Midbrain (tissue), 1 donor: ENCODE results near the gene TLCD2.
A peak's percentile ranks its signal among the peaks of the same experiment; 100 is the strongest.
"Not testable (repeated sequence)": the region's sequence is repeated elsewhere in the genome, so short reads cannot be mapped to it uniquely, and the experiment has no call there.

ENCODE experiments used
- DNase-seq: peaks from one replicate; lab custom pipeline; 2025; lab: John Stamatoyannopoulos, UW

TLCD2 gene

GRCh38 chr17:1735834-1736347 lies 25.7 kb upstream of the TLCD2 start:
- no peak for DNase-seq

GRCh38 chr17:1735418-1735817 lies 25.2 kb upstream of the TLCD2 start:
- no peak for DNase-seq

GRCh38 chr17:1733759-1734158 lies 23.6 kb upstream of the TLCD2 start:
- DNase-seq: no peak

- DNase-seq: no peak
Measured at GRCh38 chr17:1732833-1733321, 22.7 kb upstream of the TLCD2 start.

GRCh38 chr17:1732241-1732832 lies 22.2 kb upstream of the TLCD2 start:
- no peak for DNase-seq

- no peak for DNase-seq
Measured at GRCh38 chr17:1731194-1731506, 21.0 kb upstream of the TLCD2 start.

- no peak for DNase-seq
Measured at GRCh38 chr17:1730326-1731193, 20.4 kb upstream of the TLCD2 start.

- no peak for DNase-seq
Measured at GRCh38 chr17:1729966-1730325, 19.8 kb upstream of the TLCD2 start.

- DNase-seq: no peak
Measured at GRCh38 chr17:1727876-1728630, 17.9 kb upstream of the TLCD2 start.

GRCh38 chr17:1727258-1727789 lies 17.1 kb upstream of the TLCD2 start:
- no peak for DNase-seq

- DNase-seq: no peak
Measured at GRCh38 chr17:1726626-1727257, 16.6 kb upstream of the TLCD2 start.

- no peak for DNase-seq
Measured at GRCh38 chr17:1725642-1726511, 15.7 kb upstream of the TLCD2 start.

GRCh38 chr17:1724869-1725641 lies 14.9 kb upstream of the TLCD2 start:
- no peak for DNase-seq

- peak; percentile 89 for DNase-seq
Measured at GRCh38 chr17:1724351-1724868, 14.2 kb upstream of the TLCD2 start, which contains the start of gene WDR81. Gene WDR81 (plus strand): TSS chr17:1724704. CDS start chr17:1724960, 256 bp downstream.

- not testable (repeated sequence) for DNase-seq
Measured at GRCh38 chr17:1722022-1722421, 11.8 kb upstream of the TLCD2 start.

- DNase-seq: peak; percentile 29
Measured at GRCh38 chr17:1720856-1721386, 10.7 kb upstream of the TLCD2 start.

- no peak for DNase-seq
Measured at GRCh38 chr17:1718362-1719165, 8.4 kb upstream of the TLCD2 start.

- peak; percentile 94 for DNase-seq
Measured at GRCh38 chr17:1716912-1717695, 6.9 kb upstream of the TLCD2 start.
